Putamen (tissue), 1 donor: ENCODE results near the gene GPR155.
"Not testable (repeated sequence)": the region's sequence is repeated elsewhere in the genome, so short reads cannot be mapped to it uniquely, and the experiment has no call there.

ENCODE experiments used
- DNase-seq: peaks from one replicate; pipeline ENCODE4 v3.0.0-alpha.2; 2016; ENCODE audit warnings: low spot score

GPR155 gene

GRCh38 chr2:174439323-174439722 lies 47.5 kb downstream of the GPR155 start:
- no peak for DNase-seq

GRCh38 chr2:174438146-174438886 lies 48.5 kb downstream of the GPR155 start:
- peak; percentile 89 for DNase-seq

- DNase-seq, result no peak
Measured at GRCh38 chr2:174436351-174436750, 50.5 kb downstream of the GPR155 start.

GRCh38 chr2:174431902-174432301 lies 54.9 kb downstream of the GPR155 start:
- DNase-seq, result no peak

GRCh38 chr2:174430066-174430465 lies 56.8 kb downstream of the GPR155 start:
- no peak for DNase-seq

GRCh38 chr2:174428214-174428613 lies 58.6 kb downstream of the GPR155 start:
- no peak for DNase-seq

- DNase-seq, result no peak
Measured at GRCh38 chr2:174412256-174412655, 74.6 kb downstream of the GPR155 start.

- not testable (repeated sequence) for DNase-seq
Measured at GRCh38 chr2:174410039-174410438, 76.8 kb downstream of the GPR155 start.

GRCh38 chr2:174403628-174404027 lies 83.2 kb downstream of the GPR155 start:
- no peak for DNase-seq

- no peak for DNase-seq
Measured at GRCh38 chr2:174400853-174401252, 86.0 kb downstream of the GPR155 start.

- DNase-seq, result no peak
Measured at GRCh38 chr2:174399171-174399570, 87.7 kb downstream of the GPR155 start.

GRCh38 chr2:174397773-174398172 lies 89.1 kb downstream of the GPR155 start:
- DNase-seq, result no peak

GRCh38 chr2:174395969-174396630 lies 90.7 kb downstream of the GPR155 start:
- DNase-seq, result no peak

GRCh38 chr2:174395284-174395968 lies 91.4 kb downstream of the GPR155 start, which contains the start of gene SCRN3:
Gene SCRN3 (plus strand): TSS chr2:174395730. CDS start chr2:174398284, 2,554 bp downstream.
- DNase-seq, result peak; percentile 88

GRCh38 chr2:174392706-174393105 lies 94.1 kb downstream of the GPR155 start:
- DNase-seq, result no peak

- not testable (repeated sequence) for DNase-seq
Measured at GRCh38 chr2:174390303-174390702, 96.5 kb downstream of the GPR155 start.

- DNase-seq, result no peak
Measured at GRCh38 chr2:174389542-174389941, 97.3 kb downstream of the GPR155 start.

- not testable (repeated sequence) for DNase-seq
Measured at GRCh38 chr2:174388706-174389105, 98.1 kb downstream of the GPR155 start.

GRCh38 chr2:174385201-174385600 lies 101.6 kb downstream of the GPR155 start:
- DNase-seq, result no peak

- DNase-seq, result no peak
Measured at GRCh38 chr2:174383796-174384195, 103.0 kb downstream of the GPR155 start.
